Measurements from ENCODE around the gene FLT4.

Gene FLT4

DNA sequence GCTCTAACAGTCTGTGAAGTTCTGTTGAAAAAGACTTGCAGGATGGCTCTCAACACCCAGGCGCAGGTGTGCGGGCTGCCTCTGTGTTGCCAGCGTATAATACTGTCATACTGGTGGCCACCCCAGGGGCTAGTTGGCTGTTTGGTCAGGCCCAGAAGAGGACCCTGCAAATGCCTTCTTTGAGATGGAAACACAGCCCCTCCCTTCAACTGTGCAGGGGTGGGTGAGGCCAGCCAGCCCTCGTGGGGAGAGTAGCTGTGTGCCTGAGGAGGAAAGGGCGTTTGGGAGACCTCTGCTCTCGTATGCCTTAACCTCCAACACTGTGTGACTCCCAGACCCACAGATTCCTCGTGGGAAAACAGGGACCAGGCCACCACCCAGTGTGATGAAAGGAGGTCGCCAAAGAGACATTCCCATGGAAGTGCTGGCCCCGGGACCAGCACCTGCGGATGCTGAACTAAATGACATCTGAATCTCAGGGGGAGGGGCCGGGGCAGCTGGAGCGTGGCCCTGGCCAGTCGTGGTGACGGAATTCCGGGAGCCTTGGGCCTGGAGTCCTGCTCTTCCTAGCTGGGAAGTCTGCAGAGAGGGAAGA is 46.8 kb downstream of the FLT4 start:
- intact Hi-C loops (cut with DNase I; ENCODE audit: low total_unique reads) = no loop called here
- no peak overlapping the region for H3K27ac ChIP-seq
- DNase-seq = peak; percentile 8 to 16
- TF ChIP-seq, protein P1, sequence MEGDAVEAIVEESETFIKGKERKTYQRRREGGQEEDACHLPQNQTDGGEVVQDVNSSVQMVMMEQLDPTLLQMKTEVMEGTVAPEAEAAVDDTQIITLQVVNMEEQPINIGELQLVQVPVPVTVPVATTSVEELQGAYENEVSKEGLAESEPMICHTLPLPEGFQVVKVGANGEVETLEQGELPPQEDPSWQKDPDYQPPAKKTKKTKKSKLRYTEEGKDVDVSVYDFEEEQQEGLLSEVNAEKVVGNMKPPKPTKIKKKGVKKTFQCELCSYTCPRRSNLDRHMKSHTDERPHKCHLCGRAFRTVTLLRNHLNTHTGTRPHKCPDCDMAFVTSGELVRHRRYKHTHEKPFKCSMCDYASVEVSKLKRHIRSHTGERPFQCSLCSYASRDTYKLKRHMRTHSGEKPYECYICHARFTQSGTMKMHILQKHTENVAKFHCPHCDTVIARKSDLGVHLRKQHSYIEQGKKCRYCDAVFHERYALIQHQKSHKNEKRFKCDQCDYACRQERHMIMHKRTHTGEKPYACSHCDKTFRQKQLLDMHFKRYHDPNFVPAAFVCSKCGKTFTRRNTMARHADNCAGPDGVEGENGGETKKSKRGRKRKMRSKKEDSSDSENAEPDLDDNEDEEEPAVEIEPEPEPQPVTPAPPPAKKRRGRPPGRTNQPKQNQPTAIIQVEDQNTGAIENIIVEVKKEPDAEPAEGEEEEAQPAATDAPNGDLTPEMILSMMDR (IDR thresholded peaks at IDR 0.05) = no peak
- no peaks in the 10 kb centered on the region for H3K9me3 ChIP-seq
- peaks cover 0 to 10% of the 10 kb centered on the region in 2 donors for H3K27me3 ChIP-seq
- H3K4me1 ChIP-seq = no peaks in the 10 kb centered on the region
- no peak overlapping the region for H3K4me3 ChIP-seq
- no peaks in the 10 kb centered on the region for H3K36me3 ChIP-seq

DNA sequence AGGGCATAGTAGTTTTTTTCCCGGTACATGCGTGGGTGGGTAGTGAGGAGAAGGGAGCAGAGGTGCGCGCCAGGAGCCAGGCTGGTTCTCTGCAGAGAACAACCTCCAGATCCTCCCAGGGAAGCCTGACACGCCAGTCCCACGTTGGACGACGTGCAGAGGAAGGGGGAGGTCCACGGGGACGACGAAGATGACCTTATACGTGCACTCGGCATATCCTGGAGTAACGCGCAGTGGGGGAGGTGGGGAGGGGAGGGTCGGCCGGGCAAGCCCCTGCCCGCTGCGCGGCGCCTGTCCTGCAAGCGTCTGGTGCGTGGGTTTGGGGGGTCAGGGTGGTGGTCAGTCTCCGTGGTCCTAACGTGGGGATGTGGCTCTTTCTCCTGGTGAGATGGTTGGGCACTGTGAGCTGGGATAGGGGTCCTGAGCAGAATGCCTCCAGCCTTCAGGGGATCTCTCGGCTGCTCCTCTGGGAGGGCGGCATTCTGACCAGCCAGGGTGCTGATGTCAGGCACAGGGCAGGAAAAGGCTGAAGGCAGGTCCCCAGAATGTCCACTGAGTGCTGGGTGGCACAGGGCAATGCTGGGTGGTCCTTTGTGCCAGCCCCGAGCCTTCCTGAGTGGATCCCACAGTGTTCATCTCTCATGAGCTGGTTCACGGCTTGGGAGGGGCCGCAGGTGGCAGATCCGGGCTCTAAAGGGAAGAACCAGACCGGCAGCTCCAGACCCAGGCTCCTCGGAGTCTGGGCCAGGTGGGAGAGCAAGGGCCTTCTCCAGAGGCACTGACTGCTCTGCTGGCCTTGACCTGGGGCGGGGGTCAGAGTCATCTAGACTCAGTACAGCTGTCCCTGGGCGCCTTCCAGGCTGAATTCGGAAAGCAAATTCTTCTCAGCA is 47.6 kb downstream of the FLT4 start:
- no peaks in the 10 kb centered on the region for H3K36me3 ChIP-seq
- H3K27ac ChIP-seq = no peak overlapping the region
- DNase-seq = peak; percentile 13 to 48
- intact Hi-C loops (cut with DNase I; ENCODE audit: low total_unique reads) = no loop called here
- no peaks in the 10 kb centered on the region for H3K9me3 ChIP-seq
- no peaks in the 10 kb centered on the region for H3K4me1 ChIP-seq
- no peak overlapping the region for H3K4me3 ChIP-seq
- H3K27me3 ChIP-seq = peaks cover 0 to 10% of the 10 kb centered on the region in 2 donors
- TF ChIP-seq, protein P1 (IDR thresholded peaks at IDR 0.05) = no peak

GRCh38 chr5:180600554-180601041 is 48.8 kb downstream of the FLT4 start:
- Histone ChIP-seq H3K27me3 (peaks cover 0 to 10% of the 10 kb centered on the region in 2 donors), H3K9me3 (no peaks in the 10 kb centered on the region), H3K27ac (no peak overlapping the region), H3K4me3 (no peak overlapping the region), H3K36me3 (no peaks in the 10 kb centered on the region), H3K4me1 (no peaks in the 10 kb centered on the region)
- DNase-seq = peak; percentile 5 to 29
- TF ChIP-seq, protein P1 (IDR thresholded peaks at IDR 0.05) = no peak
- intact Hi-C loops (cut with DNase I; ENCODE audit: low total_unique reads) = no loop called here

DNA sequence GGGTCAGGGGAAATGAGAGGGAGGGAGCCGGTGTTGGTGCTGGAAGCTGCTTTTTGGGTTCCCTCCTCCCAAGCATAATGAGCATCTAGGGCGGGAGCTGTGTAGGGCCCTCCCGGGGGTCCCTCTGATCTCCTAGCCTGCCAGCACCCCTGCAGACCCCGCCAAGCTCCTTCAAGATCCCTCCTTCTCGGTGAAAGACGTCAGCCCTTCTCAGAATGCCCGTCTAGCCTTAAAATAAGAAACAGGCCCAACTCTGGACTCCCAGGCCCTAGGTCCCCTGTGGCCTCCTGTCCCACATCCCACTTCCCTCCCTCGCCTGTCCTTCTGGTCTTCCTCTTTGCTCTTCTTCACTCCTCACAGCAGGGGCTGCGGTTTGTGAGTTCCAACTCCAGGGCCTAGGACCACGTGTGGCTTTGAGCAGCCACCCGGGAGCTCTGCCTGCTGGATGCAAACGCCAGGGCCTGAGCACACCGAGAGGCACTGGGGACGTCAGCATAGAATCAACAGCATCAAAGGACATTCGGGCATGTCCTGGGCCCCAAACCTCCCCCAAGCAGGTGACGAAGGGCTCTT is 49.3 kb downstream of the FLT4 start:
- H3K4me1 ChIP-seq = no peaks in the 10 kb centered on the region
- peak in 1 of 2 donors; percentile 37 for DNase-seq
- H3K27me3 ChIP-seq = peaks cover 0 to 10% of the 10 kb centered on the region in 2 donors
- no peaks in the 10 kb centered on the region for H3K36me3 ChIP-seq
- TF ChIP-seq, protein P1 (IDR thresholded peaks at IDR 0.05) = no peak
- intact Hi-C loops (cut with DNase I; ENCODE audit: low total_unique reads) = no loop called here
- no peak overlapping the region for H3K27ac ChIP-seq
- H3K9me3 ChIP-seq = no peaks in the 10 kb centered on the region
- no peak overlapping the region for H3K4me3 ChIP-seq

DNA sequence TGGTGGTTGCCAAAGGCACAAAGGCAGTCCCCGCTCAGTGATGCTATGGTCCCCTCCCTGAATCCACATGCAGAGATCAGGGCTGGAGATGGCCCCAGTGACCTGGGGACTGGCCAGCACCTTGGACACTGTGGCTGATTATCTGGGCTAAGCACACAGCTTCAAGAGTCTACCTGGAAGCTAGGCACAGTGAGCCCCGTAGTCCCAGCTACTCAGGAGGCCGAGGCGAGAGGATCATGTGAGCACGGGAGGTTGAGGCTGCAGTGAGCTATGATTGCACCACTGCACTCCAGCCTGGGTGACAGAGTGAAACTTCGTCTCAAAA is 49.8 kb downstream of the FLT4 start:
- TF ChIP-seq, protein P1 (IDR thresholded peaks at IDR 0.05) = no peak
- Histone ChIP-seq H3K27ac (no peak overlapping the region), H3K4me3 (no peak overlapping the region), H3K4me1 (no peaks in the 10 kb centered on the region), H3K27me3 (peaks cover 0 to 10% of the 10 kb centered on the region in 2 donors), H3K9me3 (no peaks in the 10 kb centered on the region), H3K36me3 (no peaks in the 10 kb centered on the region)
- peak in 1 of 2 donors; percentile 16 for DNase-seq
- intact Hi-C loops (cut with DNase I; ENCODE audit: low total_unique reads) = no loop called here
